Osteocyte (in vitro differentiated cells): ENCODE results near the gene TRERF1. TPM values are rescaled to one million over a fixed set of nuclear protein-coding genes. Genes with fewer than 3 reads are reported as not detected.

Experiments used
- DNase-seq: peaks from one replicate; pipeline ENCODE4 v3.0.0; 2021; ENCODE audit warnings: mixed read lengths; ENCODE audit not compliant: unreplicated experiment; ENCODE audit errors: extremely low spot score
- H3K27ac Mint-ChIP-seq: one replicate; pipeline ENCODE4 v1.8.0; 2021; ENCODE audit warnings: mild to moderate bottlenecking, mixed read lengths; ENCODE audit not compliant: unreplicated experiment
- H3K27me3 Mint-ChIP-seq: one replicate; pipeline ENCODE4 v1.8.0; 2021; ENCODE audit warnings: mixed read lengths; ENCODE audit not compliant: unreplicated experiment
- H3K36me3 Mint-ChIP-seq: one replicate; pipeline ENCODE4 v1.8.0; 2021; ENCODE audit warnings: mixed read lengths; ENCODE audit not compliant: unreplicated experiment
- H3K4me1 Mint-ChIP-seq: one replicate; pipeline ENCODE4 v1.8.0; 2021; ENCODE audit warnings: mixed read lengths; ENCODE audit not compliant: unreplicated experiment
- H3K4me3 Mint-ChIP-seq: one replicate; pipeline ENCODE4 v1.8.0; 2021; ENCODE audit warnings: mild to moderate bottlenecking, moderate library complexity, mixed read lengths; ENCODE audit not compliant: unreplicated experiment
- H3K9me3 Mint-ChIP-seq: one replicate; pipeline ENCODE4 v1.8.0; 2021; ENCODE audit warnings: mixed read lengths; ENCODE audit not compliant: unreplicated experiment
- total RNA-seq: library from RNA; stranded (reverse); gene quantifications from 2 replicates; pipeline ENCODE4 v1.2.1, GENCODE V29; 2021
- TF ChIP-seq, protein P1 (sequence below): fragments of 200-600 bp; sonication (generic); IDR thresholded peaks from 2 replicates; pipeline ENCODE4 v1.5.0; 2021; ENCODE audit warnings: antibody characterized with exemption, mild to moderate bottlenecking, moderate library complexity

The TRERF1 gene
- total RNA-seq, 1 donor from 2014 or later: 6.4 TPM

DNA sequence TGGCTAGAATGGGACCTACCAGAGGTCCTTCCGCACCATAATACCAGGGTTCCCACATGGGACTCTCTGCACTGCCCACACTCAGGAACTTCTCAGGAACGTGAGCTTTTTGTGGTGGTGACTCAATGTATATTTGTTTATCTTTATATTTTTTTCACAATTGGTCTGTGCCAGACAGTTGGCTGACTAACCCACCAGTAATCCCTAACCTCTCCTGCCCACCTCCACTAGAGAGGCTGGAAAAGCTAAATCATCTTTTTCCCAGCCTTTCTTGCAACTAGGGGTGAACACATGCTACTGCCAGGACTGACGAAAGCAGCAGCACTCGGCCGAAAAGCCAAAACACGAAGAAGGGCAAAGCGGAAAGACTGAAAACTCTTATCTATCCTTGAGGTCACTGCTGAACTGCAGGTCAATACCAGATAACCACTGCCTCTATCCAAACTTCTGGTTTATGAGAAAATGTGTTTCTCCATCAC lies 112.9 kb downstream of the TRERF1 start:
- Mint-ChIP-seq H3K27ac (peak overlapping the region; percentile 72), H3K4me3 (no peak overlapping the region), H3K4me1 (peaks cover 32% of the 10 kb centered on the region), H3K9me3 (no peaks in the 10 kb centered on the region), H3K36me3 (no peaks in the 10 kb centered on the region), H3K27me3 (no peaks in the 10 kb centered on the region)
- TF ChIP-seq, protein P1, sequence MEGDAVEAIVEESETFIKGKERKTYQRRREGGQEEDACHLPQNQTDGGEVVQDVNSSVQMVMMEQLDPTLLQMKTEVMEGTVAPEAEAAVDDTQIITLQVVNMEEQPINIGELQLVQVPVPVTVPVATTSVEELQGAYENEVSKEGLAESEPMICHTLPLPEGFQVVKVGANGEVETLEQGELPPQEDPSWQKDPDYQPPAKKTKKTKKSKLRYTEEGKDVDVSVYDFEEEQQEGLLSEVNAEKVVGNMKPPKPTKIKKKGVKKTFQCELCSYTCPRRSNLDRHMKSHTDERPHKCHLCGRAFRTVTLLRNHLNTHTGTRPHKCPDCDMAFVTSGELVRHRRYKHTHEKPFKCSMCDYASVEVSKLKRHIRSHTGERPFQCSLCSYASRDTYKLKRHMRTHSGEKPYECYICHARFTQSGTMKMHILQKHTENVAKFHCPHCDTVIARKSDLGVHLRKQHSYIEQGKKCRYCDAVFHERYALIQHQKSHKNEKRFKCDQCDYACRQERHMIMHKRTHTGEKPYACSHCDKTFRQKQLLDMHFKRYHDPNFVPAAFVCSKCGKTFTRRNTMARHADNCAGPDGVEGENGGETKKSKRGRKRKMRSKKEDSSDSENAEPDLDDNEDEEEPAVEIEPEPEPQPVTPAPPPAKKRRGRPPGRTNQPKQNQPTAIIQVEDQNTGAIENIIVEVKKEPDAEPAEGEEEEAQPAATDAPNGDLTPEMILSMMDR: no peak
- no peak for DNase-seq

- no peaks in the 10 kb centered on the region for H3K9me3 Mint-ChIP-seq
- no peak for DNase-seq
- peaks cover 32% of the 10 kb centered on the region for H3K4me1 Mint-ChIP-seq
- no peaks in the 10 kb centered on the region for H3K36me3 Mint-ChIP-seq
- no peak overlapping the region for H3K4me3 Mint-ChIP-seq
- H3K27ac Mint-ChIP-seq: peak overlapping the region; percentile 72
- TF ChIP-seq, protein P1: no peak
- no peaks in the 10 kb centered on the region for H3K27me3 Mint-ChIP-seq
Observed at GRCh38 chr6:42337985-42338743, 113.6 kb downstream of the TRERF1 start.

DNA sequence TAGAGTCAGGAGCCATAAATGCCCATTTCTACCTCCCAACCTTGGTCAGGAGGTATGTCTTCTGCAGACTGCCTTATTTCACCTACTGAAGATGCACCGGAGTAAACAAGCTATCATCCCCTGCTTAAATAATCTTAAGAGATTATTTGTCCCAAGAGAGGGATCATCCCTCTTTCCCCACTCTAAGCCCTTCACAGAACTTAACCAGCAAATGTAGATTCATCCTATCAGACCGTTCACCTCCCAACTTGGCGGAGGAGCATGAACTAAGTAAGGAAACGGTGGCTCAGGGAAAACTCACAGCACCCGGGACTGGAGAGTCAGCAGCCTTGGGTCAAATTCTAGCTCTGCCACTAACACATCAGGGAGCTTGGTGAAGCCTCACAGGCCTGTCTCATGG lies 115.3 kb downstream of the TRERF1 start:
- no peaks in the 10 kb centered on the region for H3K27me3 Mint-ChIP-seq
- H3K4me3 Mint-ChIP-seq: no peak overlapping the region
- TF ChIP-seq, protein P1: no peak
- no peak overlapping the region for H3K27ac Mint-ChIP-seq
- H3K4me1 Mint-ChIP-seq: peaks cover 30% of the 10 kb centered on the region
- DNase-seq: no peak
- H3K9me3 Mint-ChIP-seq: no peaks in the 10 kb centered on the region
- no peaks in the 10 kb centered on the region for H3K36me3 Mint-ChIP-seq

DNA sequence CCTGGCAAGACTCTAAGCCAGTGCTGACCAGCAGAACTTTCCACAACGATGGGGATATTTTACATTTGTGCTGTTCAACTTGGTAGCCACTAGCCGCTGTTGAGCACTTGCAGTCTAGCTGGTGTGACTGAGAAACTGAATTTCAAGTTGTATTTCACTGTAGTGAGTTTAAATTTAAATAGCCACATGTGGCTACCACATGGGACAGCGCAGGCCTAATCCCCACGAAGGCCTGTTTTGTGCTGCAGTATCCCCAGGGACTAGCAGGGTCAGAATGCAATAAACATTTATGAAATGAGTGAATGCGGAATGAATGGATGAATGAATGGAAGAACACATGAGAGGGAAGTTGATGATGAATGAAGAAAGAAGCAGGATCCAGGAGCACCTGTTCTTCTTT lies 115.8 kb downstream of the TRERF1 start:
- Mint-ChIP-seq H3K27me3 (no peaks in the 10 kb centered on the region), H3K36me3 (no peaks in the 10 kb centered on the region), H3K9me3 (no peaks in the 10 kb centered on the region), H3K4me3 (no peak overlapping the region), H3K4me1 (peaks cover 30% of the 10 kb centered on the region), H3K27ac (no peak overlapping the region)
- DNase-seq: no peak
- TF ChIP-seq, protein P1: no peak

DNA sequence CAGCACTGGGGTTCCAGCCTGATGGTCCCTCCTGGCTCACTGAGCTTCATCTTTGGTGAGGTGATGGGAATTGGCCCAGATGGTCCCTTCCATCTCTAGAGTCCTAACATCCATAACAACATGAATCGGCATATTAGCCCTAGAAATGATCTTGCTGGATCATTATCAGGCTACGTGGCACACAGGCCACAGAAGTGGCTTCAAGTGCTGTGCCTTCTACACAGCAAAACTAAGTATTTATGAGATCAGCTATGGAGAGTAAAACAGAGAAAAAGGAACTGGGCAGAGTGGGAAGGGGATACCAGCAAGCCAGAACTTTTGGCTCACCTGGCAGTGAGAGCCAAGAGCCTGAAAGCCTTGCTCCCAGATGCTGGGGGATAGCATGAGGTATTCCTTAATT lies 116.9 kb downstream of the TRERF1 start:
- Mint-ChIP-seq H3K36me3 (no peaks in the 10 kb centered on the region), H3K27ac (no peak overlapping the region), H3K4me3 (no peak overlapping the region), H3K27me3 (no peaks in the 10 kb centered on the region), H3K9me3 (no peaks in the 10 kb centered on the region), H3K4me1 (peaks cover 25% of the 10 kb centered on the region)
- DNase-seq: no peak
- TF ChIP-seq, protein P1: no peak
